Stomach (tissue), 9 donors: ENCODE results near the gene NUDT5. TPM values are rescaled to one million over a fixed set of nuclear protein-coding genes. Genes with fewer than 3 reads are reported as not detected.
"Not testable (repeated sequence)": the region's sequence is repeated elsewhere in the genome, so short reads cannot be mapped to it uniquely, and the experiment has no call there.

Experiments used
- DNase-seq, 2 donors: peaks; one replicate each; pipeline versions ENCODE4 v3.0.0 to v3.0.0-alpha.2; 2013 to 2019
- H3K27ac ChIP-seq, 5 donors: fragments of 200-600 bp in 4 of 5; sonication (generic) in 4 of 5; one replicate each; pipeline ENCODE4 v1.5.1; 2013 to 2019; ENCODE audit warnings: mild to moderate bottlenecking in 1 of 5, moderate library complexity in 1 of 5
- H3K27me3 ChIP-seq, 3 donors: fragments of 200-600 bp; sonication (generic); one replicate each; pipeline ENCODE4 v1.5.1; 2017 to 2019; ENCODE audit warnings: mixed run types in 1 of 3
- H3K36me3 ChIP-seq, 4 donors: fragments of 200-600 bp; sonication (generic); 1 replicate in 3 of 4; 2 replicates in 1 of 4; pipeline ENCODE4 v1.5.1; 2016 to 2019
- H3K4me1 ChIP-seq, 4 donors: fragments of 200-600 bp; sonication (generic); one replicate each; pipeline ENCODE4 v1.5.1; 2016 to 2019
- H3K4me3 ChIP-seq, 4 donors: fragments of 200-600 bp; sonication (generic) in 3 of 4; one replicate each; pipeline ENCODE4 v1.5.1; 2016 to 2019; ENCODE audit warnings: mild to moderate bottlenecking in 1 of 4
- H3K9me3 ChIP-seq, 4 donors: fragments of 200-600 bp; sonication (generic); one replicate each; pipeline ENCODE4 v1.5.1; 2016 to 2019
- EP300 ChIP-seq: sonication (generic); formaldehyde crosslinking; IDR thresholded peaks from one replicate; pipeline ENCODE4 v1.6.1; 2017; ENCODE audit warnings: antibody characterized with exemption
- POLR2A ChIP-seq, 4 donors: fragments of 450-650 bp; IDR thresholded peaks; one replicate each; pipeline ENCODE4 v1.6.1; 2016; ENCODE audit warnings: antibody characterized with exemption in 4 of 4, control low read depth in 2 of 4, mild to moderate bottlenecking in 1 of 4, moderate library complexity in 1 of 4
- POLR2AphosphoS5 ChIP-seq, 3 donors: sonication (generic); formaldehyde crosslinking; IDR thresholded peaks; one replicate each; pipeline ENCODE4 v1.6.1; 2016; ENCODE audit warnings: antibody characterized with exemption in 3 of 3
- WGBS, 5 donors: extraction: QIAGEN DNeasy Blood & Tissue Kit in 3 of 5; methylation state at CpG; one replicate each; pipeline versions ENCODE4 v1.1.5 to v1.1.7; 2013 to 2018; 5-methylcytosine and 5-hydroxymethylcytosine counted together
- intact Hi-C: fragments of 100-400 bp; cut with DNase I; formaldehyde crosslinking; loops from one replicate; pipeline ENCODE4 v1.15.1; 2023; ENCODE audit warnings: low total_unique reads
- polyA plus RNA-seq, 3 donors: library from polyadenylated mRNA; stranded (reverse); fragments of 200-250 nt; gene quantifications; one replicate each; pipeline ENCODE4 v1.2.3, GENCODE V29; 2013
- total RNA-seq, 5 donors: library from RNA; depleted of rRNA; stranded (reverse); fragments of >200 nt; gene quantifications; one replicate each; pipeline versions ENCODE4 v1.1.0 to v1.2.3, GENCODE V29; 2014 to 2016
- TF ChIP-seq, protein P1 (sequence below), 7 experiments: fragments of 450-650 bp in 4 of 7; fragments of 200-600 bp in 3 of 7; sonication (generic) in 3 of 7; IDR thresholded peaks; one replicate each; pipeline ENCODE4 v1.5.1; 2016 to 2019; ENCODE audit warnings: antibody characterized with exemption in 7 of 7, control low read depth in 2 of 7, mild to moderate bottlenecking in 1 of 7
- donor health status: healthy with polysubstance abuse.
- donor health status: Bipolar disorder and iron deficiency.
- donor health status: healthy.

NUDT5 gene
- total and polyA plus RNA-seq, 8 donors, result 21.4 to 49.4 (median 38.7) TPM

GRCh38 chr10:12228851-12229250 is 33.2 kb upstream of the NUDT5 start:
- DNase-seq, result no peak
- no peak overlapping the region for H3K4me3 ChIP-seq
- TF ChIP-seq, protein P1, sequence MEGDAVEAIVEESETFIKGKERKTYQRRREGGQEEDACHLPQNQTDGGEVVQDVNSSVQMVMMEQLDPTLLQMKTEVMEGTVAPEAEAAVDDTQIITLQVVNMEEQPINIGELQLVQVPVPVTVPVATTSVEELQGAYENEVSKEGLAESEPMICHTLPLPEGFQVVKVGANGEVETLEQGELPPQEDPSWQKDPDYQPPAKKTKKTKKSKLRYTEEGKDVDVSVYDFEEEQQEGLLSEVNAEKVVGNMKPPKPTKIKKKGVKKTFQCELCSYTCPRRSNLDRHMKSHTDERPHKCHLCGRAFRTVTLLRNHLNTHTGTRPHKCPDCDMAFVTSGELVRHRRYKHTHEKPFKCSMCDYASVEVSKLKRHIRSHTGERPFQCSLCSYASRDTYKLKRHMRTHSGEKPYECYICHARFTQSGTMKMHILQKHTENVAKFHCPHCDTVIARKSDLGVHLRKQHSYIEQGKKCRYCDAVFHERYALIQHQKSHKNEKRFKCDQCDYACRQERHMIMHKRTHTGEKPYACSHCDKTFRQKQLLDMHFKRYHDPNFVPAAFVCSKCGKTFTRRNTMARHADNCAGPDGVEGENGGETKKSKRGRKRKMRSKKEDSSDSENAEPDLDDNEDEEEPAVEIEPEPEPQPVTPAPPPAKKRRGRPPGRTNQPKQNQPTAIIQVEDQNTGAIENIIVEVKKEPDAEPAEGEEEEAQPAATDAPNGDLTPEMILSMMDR (IDR thresholded peaks at IDR 0.05), result no peak
- no peak for TF ChIP-seq POLR2AphosphoS5 (IDR thresholded peaks at IDR 0.05)
- TF ChIP-seq EP300, result no peak
- no peak for TF ChIP-seq POLR2A (IDR thresholded peaks at IDR 0.05)
- no peaks in the 10 kb centered on the region for H3K27me3 ChIP-seq
- peaks cover 5 to 87% (median 80%) of the 10 kb centered on the region in 4 donors for H3K36me3 ChIP-seq
- H3K9me3 ChIP-seq, result no peaks in the 10 kb centered on the region
- no peak overlapping the region for H3K27ac ChIP-seq
- intact Hi-C loops, result no loop called here
- peaks cover 0 to 16% (median 6%) of the 10 kb centered on the region in 4 donors for H3K4me1 ChIP-seq
- 94 to 98% (median 95%) methylated on average over 11 of the region's 11 CpGs for WGBS, 5 donors

DNA sequence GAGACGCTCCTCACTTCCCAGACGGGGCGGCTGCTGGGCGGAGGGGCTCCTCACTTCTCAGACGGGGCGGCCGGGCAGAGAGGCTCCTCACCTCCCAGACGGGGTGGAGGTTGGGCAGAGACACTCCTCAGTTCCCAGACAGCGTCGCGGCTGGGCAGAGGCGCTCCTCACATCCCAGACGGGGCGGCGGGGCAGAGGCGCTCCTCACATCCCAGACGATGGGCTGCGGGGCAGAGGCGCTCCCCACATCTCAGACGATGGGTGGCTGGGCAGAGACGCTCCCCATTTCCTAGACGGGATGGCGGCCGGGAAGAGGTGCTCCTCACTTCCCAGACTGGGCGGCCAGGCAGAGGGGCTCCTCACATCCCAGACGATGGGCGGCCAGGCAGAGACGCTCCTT is 30.7 kb upstream of the NUDT5 start:
- not testable (repeated sequence) for H3K9me3 ChIP-seq

GRCh38 chr10:12225444-12225843 is 29.8 kb upstream of the NUDT5 start:
- peaks cover under 1 to 85% (median 68%) of the 10 kb centered on the region in 4 donors for H3K36me3 ChIP-seq
- no peak for DNase-seq
- TF ChIP-seq, protein P1 (IDR thresholded peaks at IDR 0.05), result no peak
- TF ChIP-seq EP300 (no peak), POLR2A (IDR thresholded peaks at IDR 0.05) (no peak), POLR2AphosphoS5 (IDR thresholded peaks at IDR 0.05) (no peak)
- H3K4me1 ChIP-seq, result peaks cover 0 to 36% (median 14%) of the 10 kb centered on the region in 4 donors
- no peaks in the 10 kb centered on the region for H3K9me3 ChIP-seq
- intact Hi-C loops, result no loop called here
- no peak overlapping the region for H3K27ac ChIP-seq
- H3K27me3 ChIP-seq, result no peaks in the 10 kb centered on the region
- WGBS, 5 donors, result 83 to 95% (median 92%) methylated on average over 2 of the region's 2 CpGs
- no peak overlapping the region for H3K4me3 ChIP-seq

More for the DNA sequence above, 30.7 kb upstream of the NUDT5 start:
- H3K27me3 ChIP-seq, DNase-seq, H3K4me3 ChIP-seq, H3K27ac ChIP-seq, intact Hi-C loops: not testable (repeated sequence)
- 93 to 100% (median 95%) methylated on average over 2 to 28 of the region's 28 CpGs for WGBS, 5 donors
- H3K36me3 ChIP-seq, result peaks cover 0 to 85% (median 73%) of the 10 kb centered on the region in 4 donors
- peaks cover 0 to 34% (median 13%) of the 10 kb centered on the region in 4 donors for H3K4me1 ChIP-seq

DNA sequence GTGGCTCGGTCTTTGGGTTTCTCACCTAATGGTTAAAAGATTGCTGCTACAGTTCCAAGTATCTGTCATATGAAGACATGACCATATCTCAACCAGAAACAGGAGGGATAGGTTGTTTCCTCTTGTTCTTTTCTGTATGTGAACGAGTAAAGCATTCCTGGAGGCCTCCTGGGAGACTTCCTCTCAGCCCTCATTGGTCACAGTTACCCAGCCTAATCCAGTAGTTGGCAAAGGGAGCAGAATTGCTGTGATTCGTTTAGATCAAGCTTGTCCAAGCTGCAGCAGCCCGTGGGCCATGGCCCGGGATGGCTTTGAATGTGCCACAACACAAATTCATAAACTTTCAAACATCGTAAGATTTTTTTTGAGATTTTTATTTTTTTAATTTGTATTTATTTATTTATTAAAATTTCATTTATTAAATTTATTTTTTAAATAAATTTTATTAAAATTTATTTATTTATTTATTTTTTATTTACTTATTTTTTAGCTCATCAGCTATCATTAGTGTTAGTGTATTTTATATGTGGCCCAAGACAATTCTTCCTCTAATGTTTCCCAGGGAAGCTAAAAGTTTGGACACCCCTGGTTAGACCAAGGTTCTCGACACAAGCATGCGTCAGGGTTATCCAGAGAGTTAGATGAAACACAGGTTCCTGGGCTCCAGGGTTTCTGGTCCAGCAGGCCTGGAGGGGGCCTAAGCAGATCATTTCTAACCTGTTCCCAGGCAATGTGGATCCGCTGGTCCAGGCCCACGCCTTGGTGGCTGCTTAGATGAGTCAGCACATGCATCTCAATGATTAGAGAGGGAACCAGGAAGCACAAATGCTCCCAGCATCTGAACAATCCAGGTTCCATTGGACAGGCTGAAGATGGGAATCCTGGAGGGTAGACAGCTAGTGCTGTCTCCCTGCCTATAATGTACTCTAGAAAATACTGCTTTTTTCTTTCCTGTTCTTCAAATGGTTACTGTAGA is 25.9 kb upstream of the NUDT5 start:
- peak overlapping the region in 2 of 5 donors; percentile 20 to 60 for H3K27ac ChIP-seq
- H3K4me1 ChIP-seq, result peaks cover 0 to 44% (median 18%) of the 10 kb centered on the region in 4 donors
- TF ChIP-seq POLR2A (IDR thresholded peaks at IDR 0.05) (no peak), EP300 (no peak), POLR2AphosphoS5 (IDR thresholded peaks at IDR 0.05) (no peak)
- TF ChIP-seq, protein P1 (IDR thresholded peaks at IDR 0.05), result no peak
- DNase-seq, result no peak
- no peaks in the 10 kb centered on the region for H3K9me3 ChIP-seq
- no peaks in the 10 kb centered on the region for H3K27me3 ChIP-seq
- no peak overlapping the region for H3K4me3 ChIP-seq
- H3K36me3 ChIP-seq, result peaks cover 11 to 88% (median 76%) of the 10 kb centered on the region in 4 donors
- WGBS, 5 donors, result 77 to 95% (median 90%) methylated on average over 10 of the region's 10 CpGs
- intact Hi-C loops, result no loop called here
